Measurements from ENCODE around the gene TPRG1. TPM values are rescaled to one million over a fixed set of nuclear protein-coding genes. Genes with fewer than 3 reads are reported as not detected.

The TPRG1 gene
- total RNA-seq, 2 donors from 2014 or later: 2.1 to 4.6 TPM

DNA sequence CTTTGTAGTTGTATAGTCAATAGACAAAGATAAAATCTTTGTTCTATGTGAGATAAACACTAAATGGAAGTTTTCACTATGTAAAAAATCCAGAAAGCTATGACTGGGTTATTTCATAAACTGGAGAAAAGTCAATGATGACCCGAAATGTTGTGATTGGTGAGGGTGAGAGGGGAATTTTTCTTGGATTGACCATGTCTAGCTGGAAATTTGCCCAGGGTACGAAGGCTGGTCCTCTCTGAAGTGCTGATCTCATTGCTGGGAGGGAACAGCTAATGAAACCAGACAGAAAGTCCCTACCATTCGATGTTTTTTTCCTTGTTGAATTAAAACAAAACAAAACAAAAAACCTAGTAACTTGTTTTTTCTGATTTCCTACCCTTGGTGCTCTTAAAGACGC is 14.3 kb downstream of the TPRG1 start:
- peak; percentile 22 to 51 (median 40) for DNase-seq
- intact Hi-C loops (cut with DNase I): no loop called here
- H3K36me3 ChIP-seq (replicated peaks in 1 of 2; ENCODE audit: insufficient read depth in 1 of 2, low read depth in 2 of 2): no peaks in the 10 kb centered on the region
- H3K27me3 ChIP-seq: no peaks in the 10 kb centered on the region
- H3K9me3 ChIP-seq: peaks cover 0 to 6% (median 0%) of the 10 kb centered on the region in 3 donors
- peak; percentile 56 for ATAC-seq
- no peak overlapping the region for H3K4me3 ChIP-seq
- H3K27ac ChIP-seq: peak overlapping the region in 1 of 4 donors; percentile 60
- H3K4me1 ChIP-seq: peaks cover 20% of the 10 kb centered on the region
- TF ChIP-seq, protein P1, sequence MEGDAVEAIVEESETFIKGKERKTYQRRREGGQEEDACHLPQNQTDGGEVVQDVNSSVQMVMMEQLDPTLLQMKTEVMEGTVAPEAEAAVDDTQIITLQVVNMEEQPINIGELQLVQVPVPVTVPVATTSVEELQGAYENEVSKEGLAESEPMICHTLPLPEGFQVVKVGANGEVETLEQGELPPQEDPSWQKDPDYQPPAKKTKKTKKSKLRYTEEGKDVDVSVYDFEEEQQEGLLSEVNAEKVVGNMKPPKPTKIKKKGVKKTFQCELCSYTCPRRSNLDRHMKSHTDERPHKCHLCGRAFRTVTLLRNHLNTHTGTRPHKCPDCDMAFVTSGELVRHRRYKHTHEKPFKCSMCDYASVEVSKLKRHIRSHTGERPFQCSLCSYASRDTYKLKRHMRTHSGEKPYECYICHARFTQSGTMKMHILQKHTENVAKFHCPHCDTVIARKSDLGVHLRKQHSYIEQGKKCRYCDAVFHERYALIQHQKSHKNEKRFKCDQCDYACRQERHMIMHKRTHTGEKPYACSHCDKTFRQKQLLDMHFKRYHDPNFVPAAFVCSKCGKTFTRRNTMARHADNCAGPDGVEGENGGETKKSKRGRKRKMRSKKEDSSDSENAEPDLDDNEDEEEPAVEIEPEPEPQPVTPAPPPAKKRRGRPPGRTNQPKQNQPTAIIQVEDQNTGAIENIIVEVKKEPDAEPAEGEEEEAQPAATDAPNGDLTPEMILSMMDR (IDR thresholded peaks at IDR 0.05): no peak
- no peak for TF ChIP-seq POLR2A (IDR thresholded peaks at IDR 0.05)
- 45 to 63% methylated on average over 4 of the region's 4 CpGs for WGBS, 2 donors

DNA sequence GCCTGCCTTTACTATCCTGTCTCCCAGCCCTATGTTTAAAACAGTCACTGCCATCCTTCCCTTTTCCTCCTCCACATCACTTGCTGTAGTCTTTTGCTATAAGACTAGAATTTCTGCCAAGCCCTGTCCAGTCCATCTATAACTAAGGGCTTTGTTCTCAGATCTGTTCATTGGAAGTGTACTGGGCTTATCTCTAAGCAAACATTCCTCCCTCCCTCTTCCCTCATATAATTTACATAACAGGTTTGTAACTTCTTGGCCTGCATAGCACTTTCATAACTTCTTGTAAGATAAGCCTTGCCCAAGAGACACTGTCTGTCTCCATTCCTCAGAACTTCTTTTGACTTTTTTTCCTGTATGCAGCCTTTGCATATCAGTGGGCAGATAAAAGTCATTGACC is 16.7 kb downstream of the TPRG1 start:
- Histone ChIP-seq H3K27me3 (no peaks in the 10 kb centered on the region), H3K4me1 (peaks cover 20% of the 10 kb centered on the region), H3K36me3 (replicated peaks in 1 of 2; ENCODE audit: insufficient read depth in 1 of 2, low read depth in 2 of 2) (no peaks in the 10 kb centered on the region), H3K9me3 (no peaks in the 10 kb centered on the region), H3K27ac (peak overlapping the region in 2 of 4 donors; percentile 56 to 57), H3K4me3 (no peak overlapping the region)
- intact Hi-C loops (cut with DNase I): no loop called here
- no peak for TF ChIP-seq POLR2A (IDR thresholded peaks at IDR 0.05)
- TF ChIP-seq, protein P1 (IDR thresholded peaks at IDR 0.05): no peak
- ATAC-seq (peak; percentile 98), DNase-seq (peak; percentile 16 to 51 (median 22))

DNA sequence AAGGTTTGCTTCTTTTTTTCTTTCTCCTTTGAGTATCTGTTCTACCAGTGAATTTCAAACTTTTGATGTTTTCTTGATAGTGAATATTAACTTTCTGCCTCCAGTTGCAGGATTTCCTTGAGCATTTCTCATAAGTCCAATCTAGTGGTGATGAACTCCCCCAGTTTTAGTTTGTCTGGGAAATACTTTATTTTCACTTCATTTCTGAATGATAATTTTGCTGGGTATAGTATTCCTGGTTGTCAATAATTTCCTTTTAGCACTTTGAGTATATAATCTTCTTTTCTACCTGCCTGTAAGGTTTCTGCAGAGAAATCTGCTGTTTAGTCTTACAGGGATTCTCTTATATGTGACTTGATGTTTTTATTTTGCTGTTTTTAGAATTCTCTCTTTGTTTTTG is 21.0 kb downstream of the TPRG1 start:
- no peak for TF ChIP-seq POLR2A (IDR thresholded peaks at IDR 0.05)
- TF ChIP-seq, protein P1 (IDR thresholded peaks at IDR 0.05): no peak
- H3K4me3 ChIP-seq: no peak overlapping the region
- H3K27ac ChIP-seq: no peak overlapping the region
- ATAC-seq (no peak), DNase-seq (no peak)
- no peaks in the 10 kb centered on the region for H3K9me3 ChIP-seq
- H3K27me3 ChIP-seq: no peaks in the 10 kb centered on the region
- no peaks in the 10 kb centered on the region for H3K36me3 ChIP-seq (replicated peaks in 1 of 2; ENCODE audit: insufficient read depth in 1 of 2, low read depth in 2 of 2)
- intact Hi-C loops (cut with DNase I): no loop called here
- H3K4me1 ChIP-seq: peaks cover 11% of the 10 kb centered on the region

DNA sequence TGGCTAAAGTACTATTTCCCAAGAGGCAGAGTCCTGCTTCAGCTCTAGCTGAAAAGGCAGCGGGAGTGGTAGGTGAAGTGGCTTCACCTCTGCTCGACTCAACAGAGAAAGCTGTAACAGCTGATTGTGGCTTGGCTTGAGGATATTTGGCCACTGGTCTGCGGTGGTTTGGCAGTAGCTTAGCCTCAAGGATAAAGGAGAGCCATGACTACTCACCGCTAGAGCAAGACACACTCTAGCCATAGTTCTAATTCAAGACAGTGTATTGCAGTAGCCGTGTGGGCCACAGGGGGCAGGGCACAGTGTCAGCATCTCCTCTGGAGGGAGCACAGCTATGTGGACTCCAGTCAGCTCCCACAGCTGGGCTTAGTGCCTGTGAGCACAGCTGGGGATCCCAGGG is 23.5 kb downstream of the TPRG1 start:
- no peak overlapping the region for H3K27ac ChIP-seq
- DNase-seq (peak in 1 of 4 donors; percentile 6), ATAC-seq (no peak)
- no peaks in the 10 kb centered on the region for H3K4me1 ChIP-seq
- 90 to 91% methylated on average over 5 of the region's 5 CpGs for WGBS, 2 donors
- no peaks in the 10 kb centered on the region for H3K27me3 ChIP-seq
- H3K36me3 ChIP-seq (replicated peaks in 1 of 2; ENCODE audit: insufficient read depth in 1 of 2, low read depth in 2 of 2): no peaks in the 10 kb centered on the region
- H3K4me3 ChIP-seq: no peak overlapping the region
- intact Hi-C loops (cut with DNase I): no loop called here
- TF ChIP-seq POLR2A (IDR thresholded peaks at IDR 0.05): no peak
- TF ChIP-seq, protein P1 (IDR thresholded peaks at IDR 0.05): no peak
- H3K9me3 ChIP-seq: no peaks in the 10 kb centered on the region

DNA sequence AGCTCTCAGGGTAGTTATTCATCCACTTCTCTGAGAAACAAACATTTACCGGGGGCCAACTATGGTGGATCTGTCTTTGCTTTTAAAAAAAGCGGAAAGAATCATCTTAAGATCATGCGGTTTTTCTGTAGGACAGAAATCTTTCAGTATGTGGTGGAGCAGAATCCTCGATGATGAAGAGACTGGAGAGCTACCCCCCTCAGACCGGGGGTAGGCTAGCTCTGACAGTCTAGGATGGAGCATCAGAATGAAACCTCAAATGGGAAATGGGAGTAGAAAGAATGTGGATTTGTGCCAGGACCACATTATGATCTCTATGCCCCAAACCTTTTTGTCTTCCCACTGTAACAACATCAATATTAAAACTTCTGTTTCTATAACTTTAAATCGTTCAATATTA is 30.3 kb downstream of the TPRG1 start:
- intact Hi-C loops (cut with DNase I): no loop called here
- WGBS, 2 donors: 60 to 62% methylated on average over 6 of the region's 6 CpGs
- H3K27ac ChIP-seq: no peak overlapping the region
- no peak overlapping the region for H3K4me3 ChIP-seq
- no peaks in the 10 kb centered on the region for H3K27me3 ChIP-seq
- no peak for DNase-seq
- no peak for ATAC-seq
- H3K9me3 ChIP-seq: no peaks in the 10 kb centered on the region
- no peaks in the 10 kb centered on the region for H3K36me3 ChIP-seq (replicated peaks in 1 of 2; ENCODE audit: insufficient read depth in 1 of 2, low read depth in 2 of 2)
- no peak for TF ChIP-seq POLR2A (IDR thresholded peaks at IDR 0.05)
- TF ChIP-seq, protein P1 (IDR thresholded peaks at IDR 0.05): no peak
- H3K4me1 ChIP-seq: no peaks in the 10 kb centered on the region

All from body of pancreas (tissue), 4 donors.